Measurements from ENCODE around the gene DLST.
A peak's percentile ranks its signal among the peaks of the same experiment; 100 is the strongest.

Gene DLST

GRCh38 chr14:74892745-74893144 lies 11.0 kb downstream of the DLST start:
- DNase-seq (ENCODE audit: low spot score) (no peak), FAIRE-seq (no peak)

GRCh38 chr14:74893614-74894091 lies 11.9 kb downstream of the DLST start:
- no peak for DNase-seq (ENCODE audit: low spot score)
- no peak for FAIRE-seq

DNA sequence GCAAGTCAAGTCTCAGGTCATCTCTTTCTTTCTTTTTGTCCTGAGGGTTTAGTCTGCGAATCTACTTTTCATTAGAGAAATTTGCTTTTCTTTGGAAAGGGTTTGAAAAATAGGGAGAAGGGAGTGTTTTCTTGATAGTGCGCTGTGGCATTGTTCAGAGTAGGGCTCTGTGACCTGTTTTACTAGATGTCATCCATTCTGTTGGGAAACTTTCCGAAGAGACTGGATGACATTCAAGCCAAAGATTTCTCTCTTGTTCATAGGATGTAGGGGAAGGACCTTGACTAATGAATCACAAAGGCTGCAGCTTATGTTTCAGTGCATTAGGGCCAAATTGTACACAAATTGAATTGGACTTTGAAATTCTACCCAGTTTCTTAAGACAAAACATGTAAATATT lies 14.7 kb downstream of the DLST start:
- no peak for FAIRE-seq

DNA sequence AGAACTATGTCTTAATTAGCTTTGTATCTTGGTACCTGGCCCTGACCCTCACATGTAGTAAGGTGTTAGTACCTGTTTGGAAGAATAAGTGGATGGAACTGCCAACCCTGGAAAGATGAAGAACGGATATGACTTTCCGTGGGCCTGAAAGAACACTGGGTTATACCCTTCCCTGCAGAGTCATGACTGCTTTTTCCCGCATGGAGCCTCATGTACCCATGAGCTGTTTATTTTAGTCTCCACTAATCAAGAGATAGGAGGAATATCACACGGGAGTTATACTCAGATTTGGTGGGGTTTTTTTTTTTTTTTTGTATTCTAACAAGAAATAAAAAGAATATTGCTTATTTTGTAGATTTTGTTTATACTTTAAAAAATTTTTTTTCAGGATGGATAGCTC lies 15.9 kb downstream of the DLST start:
- FAIRE-seq, result no peak
- DNase-seq (ENCODE audit: low spot score), result no peak

More for the DNA sequence above, 14.7 kb downstream of the DLST start:
- no peak for DNase-seq (ENCODE audit: low spot score)

- DNase-seq (ENCODE audit: low spot score) (no peak), FAIRE-seq (no peak)
Observed at GRCh38 chr14:74898083-74898482, 16.4 kb downstream of the DLST start.

- DNase-seq (ENCODE audit: low spot score) (no peak), FAIRE-seq (no peak)
Observed at GRCh38 chr14:74898694-74899093, 17.0 kb downstream of the DLST start.

GRCh38 chr14:74902941-74903705 lies 21.4 kb downstream of the DLST start:
- FAIRE-seq, result no peak
- DNase-seq (ENCODE audit: low spot score), result no peak

DNA sequence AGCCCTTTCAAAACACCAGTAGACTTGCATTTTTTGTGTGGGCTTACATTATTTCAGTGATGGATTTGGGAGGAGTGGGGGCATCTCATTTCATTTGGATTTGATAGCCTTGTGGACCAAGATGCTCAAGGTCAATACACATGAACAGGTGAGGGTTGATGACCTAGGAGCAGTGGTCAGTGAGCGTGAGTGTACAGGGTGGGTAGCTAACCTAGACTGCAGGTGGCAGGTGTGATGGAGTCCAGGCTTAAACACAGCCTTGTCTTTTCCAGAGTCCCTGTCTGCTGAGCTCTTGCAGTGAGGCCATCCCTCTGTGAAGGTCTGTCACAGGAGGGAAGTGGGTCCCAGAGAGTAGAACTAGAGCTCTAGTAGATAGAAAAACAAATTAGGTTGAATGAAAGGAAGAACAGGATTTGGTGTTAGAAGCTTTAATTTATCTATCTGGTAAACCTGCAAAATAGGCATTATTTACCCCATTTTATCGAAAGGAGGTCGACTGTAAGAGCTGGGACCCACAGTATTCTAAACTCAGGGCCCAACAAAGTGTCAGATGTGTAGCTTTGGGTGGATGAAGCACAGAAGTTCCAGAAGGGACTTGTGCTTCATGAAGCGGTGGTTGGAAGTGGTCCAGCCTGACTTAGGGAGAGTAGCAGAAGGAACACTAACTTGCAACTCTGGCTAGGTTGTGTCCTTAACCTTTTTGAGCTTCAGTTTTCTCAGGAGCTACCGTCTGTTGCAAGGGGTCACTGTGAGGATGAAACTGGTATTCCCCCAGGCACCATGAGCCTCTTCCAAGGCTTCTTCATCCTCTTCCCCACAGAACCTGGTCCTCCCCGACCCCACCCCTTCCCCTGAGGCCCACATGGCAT lies 23.2 kb downstream of the DLST start:
- FAIRE-seq (no peak), DNase-seq (ENCODE audit: low spot score) (no peak)

DNA sequence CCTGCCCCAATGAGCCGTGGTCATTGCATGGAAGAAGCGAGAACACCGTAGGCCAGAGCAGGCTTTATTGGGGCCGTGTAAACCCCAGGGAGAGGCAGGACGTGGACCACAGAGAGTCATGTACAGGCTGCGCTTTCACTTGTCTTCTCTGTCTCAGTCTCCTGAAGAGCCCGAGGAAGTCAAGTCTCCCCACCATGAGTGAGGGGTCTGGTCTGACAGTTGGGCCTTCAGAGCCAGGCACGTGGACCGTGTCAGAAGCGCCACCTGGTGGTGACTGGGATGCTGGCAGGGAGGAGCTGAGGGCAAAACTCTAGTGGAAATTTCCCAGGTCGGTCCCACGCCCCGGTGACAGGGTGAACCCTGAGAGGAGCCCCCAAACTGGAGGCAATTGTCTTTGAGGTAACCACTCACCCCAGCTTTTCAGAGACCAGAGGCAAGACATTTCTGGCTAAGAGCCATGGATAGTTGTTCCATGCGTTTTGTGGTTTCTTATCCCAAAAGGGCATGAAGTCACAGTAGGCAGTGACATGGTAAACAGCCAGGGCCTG lies 24.0 kb downstream of the DLST start:
- DNase-seq (ENCODE audit: low spot score) (peak; percentile 81), FAIRE-seq (no peak)

DNA sequence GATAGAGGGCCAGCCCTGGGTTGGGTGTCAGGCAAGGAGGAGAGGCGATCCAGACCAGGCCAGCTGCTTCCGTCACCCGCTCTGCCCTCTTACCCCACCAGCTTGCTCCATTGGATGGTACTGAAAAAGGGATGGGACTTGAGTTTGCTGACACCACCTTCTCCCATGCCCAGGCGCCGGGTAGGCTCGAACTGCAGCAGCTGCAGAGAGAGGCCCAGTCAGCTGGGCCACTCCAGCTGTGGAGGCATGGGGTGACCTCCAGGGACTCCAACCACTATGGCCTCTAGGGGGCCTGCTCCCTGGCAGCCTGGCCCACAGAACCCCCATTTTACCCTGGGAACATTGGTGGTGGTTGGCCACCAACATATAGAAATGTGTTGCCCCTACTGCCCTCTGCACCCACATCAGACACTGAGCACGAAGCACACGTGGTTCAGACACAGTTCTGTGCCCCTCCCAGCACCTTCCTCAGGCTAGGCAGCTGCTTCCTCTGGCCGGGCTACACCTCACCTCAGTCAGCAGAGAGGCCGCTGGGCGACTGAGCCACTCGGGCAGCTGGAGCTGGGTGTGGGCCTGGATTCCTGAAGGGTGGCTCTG lies 25.3 kb downstream of the DLST start:
- peak; percentile 72 for FAIRE-seq
- DNase-seq (ENCODE audit: low spot score), result no peak

- no peak for DNase-seq (ENCODE audit: low spot score)
- FAIRE-seq, result no peak
Observed at GRCh38 chr14:74907744-74908143, 26.0 kb downstream of the DLST start.

- FAIRE-seq, result no peak
- no peak for DNase-seq (ENCODE audit: low spot score)
Observed at GRCh38 chr14:74908861-74909341, 27.2 kb downstream of the DLST start.

DNA sequence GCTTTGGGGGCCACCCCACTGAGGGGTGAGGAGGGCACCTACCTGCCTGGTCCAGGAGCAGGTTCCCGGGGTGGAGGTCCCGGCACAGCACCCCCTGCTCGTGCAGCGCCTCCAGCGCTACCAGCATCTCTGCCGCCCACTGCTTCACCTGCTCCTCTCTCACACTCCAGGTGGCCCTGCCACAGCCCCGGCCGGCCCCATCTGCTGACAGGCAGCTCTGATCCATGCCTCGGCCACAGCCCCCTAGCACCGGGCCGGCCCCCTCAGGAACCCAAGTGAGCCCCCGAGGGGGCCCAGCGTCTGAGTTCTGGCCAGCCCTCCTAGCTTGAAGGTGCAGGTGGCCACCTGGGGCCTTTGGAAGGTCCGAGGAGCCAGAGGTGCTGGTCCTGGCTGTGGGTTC lies 27.8 kb downstream of the DLST start:
- FAIRE-seq, result no peak
- DNase-seq (ENCODE audit: low spot score), result no peak

DNA sequence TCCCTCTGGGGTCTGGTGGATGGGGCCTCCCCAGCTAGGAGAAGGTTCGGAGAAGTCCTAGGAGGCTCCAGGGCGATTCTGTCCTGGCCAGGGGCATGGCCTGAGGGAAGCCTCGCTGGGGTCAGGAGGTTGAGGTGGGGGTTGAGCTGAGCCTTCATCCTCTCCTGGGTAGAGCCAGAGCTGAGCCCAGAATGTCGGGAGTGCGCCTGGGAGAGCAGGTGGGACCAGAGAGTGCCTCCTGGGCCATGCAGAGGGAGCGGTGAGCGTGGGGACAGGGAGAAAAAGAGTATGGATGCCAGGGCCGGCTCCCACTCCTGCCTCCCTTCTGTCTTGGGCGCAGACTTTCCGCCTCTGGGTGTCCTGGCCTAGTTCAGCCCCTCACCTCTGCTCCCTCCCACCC lies 28.2 kb downstream of the DLST start:
- DNase-seq (ENCODE audit: low spot score), result no peak
- no peak for FAIRE-seq

DNA sequence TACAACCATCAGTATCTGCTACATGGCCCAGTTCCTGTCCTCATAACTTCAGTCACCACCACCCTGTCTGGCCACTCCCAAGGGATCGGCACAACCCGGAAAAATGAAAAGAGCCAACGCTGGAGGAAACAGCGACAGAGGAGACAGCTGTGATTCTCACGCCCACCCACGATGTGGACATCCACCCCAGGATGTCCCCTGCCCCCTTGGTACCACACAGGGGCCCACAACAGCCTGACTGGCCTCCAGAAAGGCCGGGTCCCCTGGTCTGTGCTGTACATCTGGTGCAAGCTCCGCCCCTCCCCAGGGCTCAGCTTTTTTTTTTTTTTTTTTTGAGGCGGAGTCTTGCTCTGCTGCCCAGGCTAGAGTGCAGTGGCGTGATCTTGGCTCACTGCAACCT lies 28.8 kb downstream of the DLST start:
- FAIRE-seq, result no peak

GRCh38 chr14:74911221-74911620 lies 29.5 kb downstream of the DLST start:
- FAIRE-seq (peak; percentile 40), DNase-seq (ENCODE audit: low spot score) (no peak)

More for the DNA sequence above, 28.8 kb downstream of the DLST start:
- no peak for DNase-seq (ENCODE audit: low spot score)

- DNase-seq (ENCODE audit: low spot score) (peak; percentile 50), FAIRE-seq (no peak)
Observed at GRCh38 chr14:74911704-74912103, 30.0 kb downstream of the DLST start.

GRCh38 chr14:74912111-74912510 lies 30.4 kb downstream of the DLST start:
- no peak for FAIRE-seq
- no peak for DNase-seq (ENCODE audit: low spot score)

DNA sequence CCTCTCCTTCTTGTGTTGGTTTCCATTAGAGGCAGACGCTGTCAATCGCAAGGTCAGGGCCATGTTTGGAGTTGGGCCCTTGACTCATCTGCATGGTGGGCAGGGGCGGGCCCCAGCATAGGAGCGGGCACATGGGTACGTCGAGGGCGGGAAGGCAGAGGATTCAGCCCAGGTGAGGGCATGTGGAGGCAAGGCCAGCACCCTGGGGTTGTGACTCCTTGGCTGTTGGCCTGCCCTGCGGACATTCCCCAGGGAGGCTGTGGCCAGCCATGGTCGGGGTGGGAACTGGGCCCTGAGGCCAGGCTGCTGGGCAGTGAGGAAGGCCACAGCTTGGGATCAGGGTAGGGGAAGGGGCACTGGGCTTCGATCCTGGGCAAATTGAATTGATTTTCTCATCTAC lies 31.1 kb downstream of the DLST start:
- FAIRE-seq, result peak; percentile 56

DNA sequence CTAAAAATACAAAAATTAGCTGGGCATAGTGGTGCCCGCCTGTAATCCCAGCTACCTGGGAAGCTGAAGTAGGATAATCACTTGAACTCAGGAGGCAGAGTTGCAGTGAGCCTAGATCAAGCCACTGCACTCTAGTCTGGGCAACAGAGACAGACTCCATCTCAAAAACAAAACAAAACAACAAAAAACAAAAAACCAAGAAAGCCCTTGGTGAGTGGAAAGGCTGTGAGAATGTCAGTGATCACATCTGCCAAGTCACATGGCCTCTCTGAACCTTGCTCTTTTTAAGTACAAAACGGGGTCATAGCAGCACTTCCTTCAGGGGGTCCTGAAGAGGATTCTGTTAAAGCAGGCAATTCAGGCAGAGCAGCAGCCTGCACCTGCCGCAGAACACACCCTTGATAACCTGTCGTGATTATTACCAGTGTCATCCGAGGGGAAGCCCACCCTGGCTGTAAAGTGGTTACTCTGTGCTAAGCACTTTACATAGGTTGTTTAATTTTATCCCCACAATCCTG lies 31.7 kb downstream of the DLST start:
- no peak for DNase-seq (ENCODE audit: low spot score)
- FAIRE-seq, result peak; percentile 80

More for the DNA sequence above, 31.1 kb downstream of the DLST start:
- DNase-seq (ENCODE audit: low spot score), result no peak

- DNase-seq (ENCODE audit: low spot score) (peak; percentile 80), FAIRE-seq (no peak)
Observed at GRCh38 chr14:74913986-74914573, 32.4 kb downstream of the DLST start.
